OCI-LY1 (cell line): Measurements from ENCODE around the gene BCL11A.

Source experiments
- EZH2 ChIP-seq: fragments of 200-600 bp; sonication (generic), shearing (Covaris generic); IDR thresholded peaks from 2 replicates; pipeline ENCODE4 v1.8.0; 2017; ENCODE audit warnings: borderline replicate concordance, mixed run types, mild to moderate bottlenecking, antibody characterized with exemption, low read length, moderate library complexity, mixed read lengths
- TF ChIP-seq, protein P1 (sequence below): fragments of 200-600 bp; sonication (generic), shearing (Covaris generic); IDR thresholded peaks from 2 replicates; pipeline ENCODE4 v1.5.1; 2017; ENCODE audit warnings: mild to moderate bottlenecking, antibody characterized with exemption, low read length, moderate library complexity, mixed read lengths

DNA sequence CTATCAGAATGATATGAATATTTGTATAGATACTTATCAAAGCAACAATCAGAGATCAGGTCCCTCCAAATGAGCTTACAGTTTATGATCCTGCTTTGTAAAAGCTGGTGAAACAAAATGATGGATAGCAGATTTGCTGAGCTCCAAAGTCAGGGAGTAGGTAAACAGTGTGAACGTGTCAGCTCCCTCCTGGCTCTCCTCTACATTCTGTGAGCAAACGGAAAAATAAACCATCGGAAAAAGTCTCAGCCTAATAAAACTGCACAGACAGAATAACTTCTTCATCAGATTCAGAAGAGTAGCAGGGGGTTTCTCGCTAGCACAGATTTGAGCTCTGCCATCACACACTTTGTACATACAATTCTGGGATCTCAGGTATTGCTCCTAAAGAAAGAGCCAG, 51.3 kb downstream of the BCL11A start:
- TF ChIP-seq, protein P1, sequence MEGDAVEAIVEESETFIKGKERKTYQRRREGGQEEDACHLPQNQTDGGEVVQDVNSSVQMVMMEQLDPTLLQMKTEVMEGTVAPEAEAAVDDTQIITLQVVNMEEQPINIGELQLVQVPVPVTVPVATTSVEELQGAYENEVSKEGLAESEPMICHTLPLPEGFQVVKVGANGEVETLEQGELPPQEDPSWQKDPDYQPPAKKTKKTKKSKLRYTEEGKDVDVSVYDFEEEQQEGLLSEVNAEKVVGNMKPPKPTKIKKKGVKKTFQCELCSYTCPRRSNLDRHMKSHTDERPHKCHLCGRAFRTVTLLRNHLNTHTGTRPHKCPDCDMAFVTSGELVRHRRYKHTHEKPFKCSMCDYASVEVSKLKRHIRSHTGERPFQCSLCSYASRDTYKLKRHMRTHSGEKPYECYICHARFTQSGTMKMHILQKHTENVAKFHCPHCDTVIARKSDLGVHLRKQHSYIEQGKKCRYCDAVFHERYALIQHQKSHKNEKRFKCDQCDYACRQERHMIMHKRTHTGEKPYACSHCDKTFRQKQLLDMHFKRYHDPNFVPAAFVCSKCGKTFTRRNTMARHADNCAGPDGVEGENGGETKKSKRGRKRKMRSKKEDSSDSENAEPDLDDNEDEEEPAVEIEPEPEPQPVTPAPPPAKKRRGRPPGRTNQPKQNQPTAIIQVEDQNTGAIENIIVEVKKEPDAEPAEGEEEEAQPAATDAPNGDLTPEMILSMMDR: no peak
- no peak for TF ChIP-seq EZH2
